GM19397 (cell line): ENCODE measurements around the gene KATNAL1.

Experiments used
- ATAC-seq: cut with Tn5 transposase; IDR thresholded peaks from one replicate; pipeline ENCODE4 v1.9.1; 2021; ENCODE audit warnings: mild to moderate bottlenecking, moderate library complexity; ENCODE audit not compliant: unreplicated experiment

KATNAL1 gene

GRCh38 chr13:30307194-30307970 is at the start of gene KATNAL1:
Gene KATNAL1 (minus strand): TSS chr13:30307551. CDS start chr13:30283777, 23,774 bp downstream.
- ATAC-seq = peak; percentile 71

GRCh38 chr13:30355839-30356238 is 48.5 kb upstream of the KATNAL1 start:
- no peak for ATAC-seq

DNA sequence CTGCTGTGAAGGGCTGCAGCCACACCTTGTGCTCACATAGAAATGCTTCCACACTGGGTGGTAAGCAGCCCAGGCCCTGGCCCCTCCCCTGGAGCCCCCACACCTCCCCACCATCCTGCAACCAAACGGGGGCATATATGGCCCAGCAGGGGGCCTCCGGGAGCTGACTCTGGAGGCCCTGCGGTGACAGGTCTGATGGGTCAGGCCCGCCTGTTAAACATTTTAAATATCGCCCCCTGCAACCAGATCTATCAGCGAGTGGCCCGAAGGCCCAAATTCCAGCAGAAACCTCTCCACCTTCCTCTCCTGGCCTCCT is 48.0 kb upstream of the KATNAL1 start:
- ATAC-seq = no peak

DNA sequence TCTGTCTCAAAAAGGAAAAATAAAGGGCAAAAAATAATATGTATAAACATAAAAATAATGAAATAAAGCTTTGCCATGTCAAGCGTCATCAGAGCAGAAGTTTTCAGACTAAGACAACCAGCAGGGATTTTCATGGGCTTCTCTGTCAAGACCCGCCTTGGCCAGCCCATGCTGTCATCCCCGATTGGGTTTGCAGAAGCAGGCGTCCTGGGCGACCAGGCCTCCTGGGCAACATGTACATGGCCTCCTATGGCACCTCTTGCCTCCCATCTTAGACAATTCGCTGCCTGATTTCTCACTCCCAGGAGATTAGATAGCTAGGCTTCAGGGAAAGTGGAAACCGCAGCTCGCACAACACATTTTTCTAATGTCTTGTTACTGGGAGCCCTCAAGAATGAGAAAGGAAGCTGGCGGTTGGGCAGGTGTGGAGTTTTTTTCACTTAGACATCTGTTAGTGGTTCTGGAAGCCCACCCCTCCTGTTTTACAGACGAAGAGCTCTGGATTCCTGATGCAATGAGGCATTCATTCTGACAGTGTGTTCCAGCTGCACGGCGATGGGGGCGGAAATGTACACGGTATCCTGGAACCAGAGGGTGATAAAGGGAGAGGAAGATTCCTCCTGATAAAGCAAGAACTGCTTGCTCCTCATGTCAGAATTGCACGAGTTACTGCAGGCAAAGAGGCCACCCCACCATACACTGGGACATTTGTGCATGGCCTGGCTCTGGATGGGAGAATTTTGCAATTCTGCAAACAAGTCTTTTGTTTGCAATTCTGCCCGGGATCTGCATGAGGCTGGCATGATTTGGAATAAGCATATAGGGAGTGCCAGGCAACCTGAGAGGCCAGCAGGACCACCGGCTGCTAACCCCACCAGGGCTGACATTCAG is 47.4 kb upstream of the KATNAL1 start:
- ATAC-seq = no peak

DNA sequence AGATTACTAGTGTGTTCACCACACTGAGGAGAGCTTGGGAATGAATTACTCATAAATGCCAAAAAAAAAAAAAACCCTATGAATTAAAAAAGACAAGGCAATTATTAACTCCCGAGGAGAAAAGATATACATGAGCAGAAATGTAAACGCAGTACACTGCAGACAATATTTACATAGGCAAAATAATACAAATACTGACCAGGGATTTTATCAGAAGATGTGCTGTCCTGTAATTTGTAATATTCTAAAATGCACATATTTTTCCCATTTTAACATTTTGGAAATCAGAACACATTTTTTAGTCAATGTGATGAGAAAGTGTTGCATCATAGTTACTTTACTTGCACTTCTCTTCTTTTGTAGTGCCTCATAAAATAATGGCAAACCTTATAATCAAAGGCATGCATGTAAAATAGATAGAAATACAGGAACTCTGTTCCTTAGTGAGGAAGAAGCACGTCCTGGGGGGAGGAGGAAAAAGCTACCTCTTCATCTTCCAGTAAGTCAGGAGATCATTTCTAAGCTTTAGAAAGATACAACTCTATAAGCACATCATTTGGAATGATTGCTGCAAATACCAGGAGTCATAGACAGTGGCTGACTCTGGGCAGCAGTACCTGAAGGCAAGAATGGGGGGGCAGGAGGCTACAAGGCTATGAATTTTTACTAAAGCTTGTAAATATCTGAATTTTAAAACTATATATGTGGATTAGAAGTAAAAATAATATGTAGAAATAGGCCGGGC is 46.3 kb upstream of the KATNAL1 start:
- ATAC-seq = no peak

DNA sequence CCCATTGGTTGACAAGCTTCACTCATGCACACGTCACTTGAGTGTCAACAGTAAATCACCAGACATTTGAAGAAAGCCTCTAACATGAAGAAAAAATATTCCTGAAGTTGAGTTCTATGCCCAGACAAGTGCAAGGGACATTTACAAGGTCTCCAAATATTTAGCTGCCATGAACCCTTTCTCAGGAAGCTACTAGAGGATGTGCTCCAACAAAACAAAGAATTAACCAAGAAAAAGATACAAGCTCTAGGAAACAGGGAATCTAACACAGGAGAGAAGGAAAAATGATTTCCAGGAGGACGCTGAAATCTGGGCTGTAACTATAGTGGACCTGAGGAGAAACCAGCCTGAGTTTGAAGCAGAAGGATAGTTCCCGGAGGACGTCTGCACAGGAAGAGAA is 45.7 kb upstream of the KATNAL1 start:
- ATAC-seq = no peak

DNA sequence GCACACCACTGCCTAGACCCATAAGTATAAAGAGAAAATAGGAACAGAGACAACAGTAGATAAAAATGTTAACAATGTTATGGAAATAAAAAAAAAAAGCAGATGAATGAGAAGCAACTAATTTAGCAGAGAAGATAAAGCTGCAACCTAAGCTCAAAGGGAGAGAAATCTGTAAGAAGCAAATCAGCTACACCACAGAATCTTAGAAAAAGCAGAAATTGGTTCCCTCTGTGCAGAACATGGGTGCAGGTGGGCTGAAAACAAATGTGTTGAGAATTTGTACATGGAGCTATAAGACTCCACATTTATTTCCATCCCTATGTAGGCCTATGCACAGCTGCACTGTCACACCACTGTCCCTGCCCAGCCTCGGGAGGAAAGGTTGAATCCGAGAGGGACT is 44.8 kb upstream of the KATNAL1 start:
- no peak for ATAC-seq

GRCh38 chr13:30346789-30347167 is 39.4 kb upstream of the KATNAL1 start:
- peak; percentile 38 for ATAC-seq

DNA sequence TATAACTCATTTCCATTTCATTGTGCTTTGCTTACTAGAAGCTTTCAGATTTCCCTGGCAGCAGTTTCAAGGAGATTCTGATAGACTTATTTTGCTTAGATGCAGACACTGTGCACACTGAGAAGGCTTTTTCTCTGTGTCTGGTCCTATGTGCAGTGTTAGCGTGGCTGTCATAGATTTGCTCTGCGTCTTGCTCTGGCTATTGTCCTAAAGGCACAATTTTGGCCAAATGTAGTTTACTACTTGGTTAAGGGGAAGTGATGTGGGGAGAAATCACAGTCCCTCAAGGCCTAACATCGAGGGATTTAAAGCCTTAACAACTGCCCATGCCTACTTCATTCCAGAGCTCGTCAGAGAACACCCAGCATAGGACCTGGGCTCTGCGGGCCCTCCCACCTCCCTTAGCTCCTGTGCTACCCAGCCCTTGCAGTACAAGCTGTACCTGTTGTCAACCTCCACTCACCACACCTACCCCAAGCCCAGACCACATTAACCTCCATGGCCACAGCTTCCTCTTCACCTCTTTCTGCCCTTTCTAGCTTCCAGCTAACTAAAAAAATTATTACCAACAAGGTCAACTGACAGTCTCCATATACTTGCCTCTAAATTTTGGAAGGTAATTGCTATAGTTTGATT is 38.9 kb upstream of the KATNAL1 start:
- ATAC-seq = peak; percentile 85

- ATAC-seq = no peak
Measured at GRCh38 chr13:30345426-30346100, 38.2 kb upstream of the KATNAL1 start.

GRCh38 chr13:30341815-30342570 is 34.6 kb upstream of the KATNAL1 start:
- no peak for ATAC-seq

DNA sequence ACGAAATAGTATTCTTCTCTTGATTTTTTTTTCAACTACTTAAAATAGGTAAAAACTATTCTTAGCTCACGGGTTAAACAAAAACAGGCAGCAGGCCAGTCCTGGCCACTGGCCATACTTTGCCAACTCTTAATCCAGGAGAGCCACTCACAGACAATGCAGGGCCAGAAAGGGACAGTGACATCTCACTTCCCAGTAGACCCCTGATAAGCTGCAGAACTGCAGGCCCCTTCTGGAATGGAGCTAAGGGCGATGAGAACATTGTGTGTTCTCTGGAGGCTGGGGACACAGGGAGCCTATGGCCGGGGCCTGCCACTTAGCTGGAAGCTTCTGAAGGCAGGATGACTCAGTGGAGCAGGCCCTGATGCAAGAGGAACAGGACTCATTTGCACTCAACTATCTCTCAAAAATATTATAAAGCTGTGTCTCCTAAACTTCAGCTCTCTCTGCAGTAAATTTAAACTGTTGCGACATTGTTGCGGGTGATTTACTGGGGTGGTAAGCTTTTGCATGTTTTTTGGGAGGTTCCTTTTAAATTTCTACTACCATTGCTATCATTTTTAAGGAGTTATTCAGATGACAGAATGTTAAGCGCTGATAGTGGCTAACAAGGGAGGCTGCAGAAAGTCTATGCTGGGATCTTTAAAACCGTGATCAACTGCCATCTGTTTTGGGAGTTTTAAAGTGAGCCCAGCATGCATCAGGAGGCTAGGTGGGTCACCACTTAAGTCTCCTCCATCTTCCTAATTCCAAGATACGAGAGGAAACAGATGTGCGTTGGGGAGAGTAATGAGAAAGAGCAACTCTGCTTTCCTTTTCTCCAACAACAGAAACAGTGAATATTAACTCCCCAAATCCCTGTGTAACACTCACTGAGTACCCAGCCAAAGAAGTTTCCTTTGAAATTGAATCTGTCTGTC is 33.2 kb upstream of the KATNAL1 start:
- no peak for ATAC-seq

- ATAC-seq = no peak
Measured at GRCh38 chr13:30339738-30340330, 32.5 kb upstream of the KATNAL1 start.

DNA sequence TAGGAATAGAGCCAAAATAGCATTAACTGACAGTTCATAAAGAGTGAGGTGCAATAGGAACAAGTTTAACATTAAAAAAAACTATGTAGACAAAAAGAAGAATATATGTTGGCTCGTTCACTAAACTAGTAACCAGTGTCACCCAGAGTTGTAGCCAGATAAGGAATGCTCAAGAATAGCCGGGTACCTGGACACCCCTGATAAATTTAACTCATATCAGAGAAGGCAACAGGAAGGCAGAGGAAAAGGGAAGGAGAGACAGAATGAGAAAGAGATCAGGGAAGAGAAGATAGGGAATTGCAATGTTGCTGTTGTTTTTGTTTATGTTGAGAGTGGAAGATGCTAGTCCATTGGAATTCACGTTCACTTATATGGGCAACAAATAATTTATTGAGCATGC is 31.6 kb upstream of the KATNAL1 start:
- ATAC-seq = no peak

DNA sequence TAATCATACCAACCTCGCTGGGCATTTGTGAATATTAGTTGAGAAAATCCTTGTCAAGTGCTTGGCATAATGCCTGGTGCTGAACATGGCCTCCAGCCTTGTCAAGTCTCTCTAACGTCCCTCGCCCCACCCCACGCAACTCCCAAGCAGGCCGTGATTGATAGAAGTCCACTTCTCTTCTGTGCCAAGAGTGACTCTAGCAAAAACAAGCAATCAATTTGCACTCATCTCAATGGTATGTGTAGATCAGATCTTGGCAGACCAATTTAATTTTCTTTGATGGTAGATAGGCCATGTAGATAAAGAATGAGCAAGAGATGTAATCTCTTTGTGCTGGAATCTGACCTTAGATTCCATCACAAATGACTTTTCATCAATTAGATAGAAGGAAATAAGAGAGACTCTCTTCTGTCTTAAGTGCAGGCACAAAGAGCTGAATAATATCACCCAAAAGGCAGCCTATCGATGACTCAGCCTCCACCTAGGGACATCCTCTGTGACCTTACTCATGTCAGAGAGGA is 31.0 kb upstream of the KATNAL1 start:
- no peak for ATAC-seq

- ATAC-seq = no peak
Measured at GRCh38 chr13:30337061-30337610, 29.8 kb upstream of the KATNAL1 start.

DNA sequence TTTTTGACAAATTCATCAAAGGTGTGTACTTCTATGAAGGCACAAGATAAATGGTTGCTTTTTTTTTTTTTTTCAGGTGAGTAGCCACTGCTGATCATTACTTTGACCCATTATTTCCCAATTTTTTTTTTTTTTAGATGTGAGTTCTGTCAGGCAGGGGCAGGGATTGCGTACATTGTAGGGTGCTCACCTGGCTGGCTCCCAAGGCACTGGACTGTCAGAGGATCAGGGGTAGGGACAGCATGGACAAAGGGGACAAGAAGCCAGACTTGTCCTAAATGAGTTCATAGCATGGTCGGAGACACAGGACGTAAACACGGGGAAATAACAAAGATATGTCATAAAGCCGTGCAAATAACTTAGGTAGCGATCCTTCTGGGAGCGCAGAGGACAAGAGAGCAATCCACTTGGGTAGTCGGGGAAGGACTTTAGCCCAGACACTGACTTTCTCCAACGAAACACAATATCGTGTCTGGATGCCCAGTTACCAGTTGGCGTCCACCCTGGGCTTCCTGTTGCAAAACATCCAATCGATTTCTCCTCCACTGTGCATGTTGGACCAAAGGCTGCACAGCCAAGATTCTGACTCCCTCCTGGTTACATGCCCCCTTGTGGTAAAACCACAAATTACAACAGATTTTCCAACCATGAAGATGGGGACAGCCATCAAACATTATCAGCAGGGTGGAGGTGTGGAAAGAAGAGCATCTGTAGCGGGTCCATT is 27.5 kb upstream of the KATNAL1 start:
- ATAC-seq = no peak
